Heart left ventricle (tissue), 16 donors: ENCODE data around the gene ATP5PB. TPM values are rescaled to one million over a fixed set of nuclear protein-coding genes. Genes with fewer than 3 reads are reported as not detected.

Experiments used
- ATAC-seq, 4 donors: fragments of 200-7000 bp; cut with Tn5 transposase; one replicate each; pipeline ENCODE4 v1.9.1; 2020 to 2022; ENCODE audit warnings: moderate library complexity in 4 of 4, mild to moderate bottlenecking in 3 of 4, moderate number of reproducible peaks in 1 of 4
- DNase-seq, 5 donors: peaks; one replicate each; pipeline ENCODE4 v3.0.0-alpha.2; 2020
- H3K27ac ChIP-seq, 12 donors: fragments of 200-600 bp; sonication (generic) in 4 of 12; one replicate each; pipeline versions ENCODE4 v1.5.0 to v1.8.0; 2016 to 2022; ENCODE audit warnings: mild to moderate bottlenecking in 2 of 12
- H3K27me3 ChIP-seq, 9 donors: fragments of 200-600 bp; sonication (generic) in 2 of 9; one replicate each; pipeline versions ENCODE4 v1.5.1 to v1.8.0; 2016 to 2022; ENCODE audit warnings: mild to moderate bottlenecking in 3 of 9
- H3K36me3 ChIP-seq, 9 donors: fragments of 200-600 bp; sonication (generic) in 2 of 9; one replicate each; pipeline versions ENCODE4 v1.5.0 to v1.8.0; 2018 to 2022; ENCODE audit warnings: mild to moderate bottlenecking in 2 of 9
- H3K4me1 ChIP-seq, 12 donors: fragments of 200-600 bp; sonication (generic) in 4 of 12; one replicate each; pipeline versions ENCODE4 v1.5.0 to v1.8.0; 2016 to 2022; ENCODE audit warnings: mild to moderate bottlenecking in 3 of 12
- H3K4me3 ChIP-seq, 12 donors: fragments of 200-600 bp; sonication (generic) in 4 of 12; one replicate each; pipeline versions ENCODE4 v1.5.0 to v1.8.0; 2017 to 2022; ENCODE audit warnings: mild to moderate bottlenecking in 9 of 12, moderate library complexity in 4 of 12
- H3K9me3 ChIP-seq, 12 donors: fragments of 200-600 bp; sonication (generic) in 4 of 12; one replicate each; pipeline versions ENCODE4 v1.5.0 to v1.8.0; 2016 to 2022; ENCODE audit warnings: mild to moderate bottlenecking in 1 of 12
- CTCF ChIP-seq, 12 donors: fragments of 200-600 bp; sonication (generic) in 4 of 12; IDR thresholded peaks; one replicate each; pipeline versions ENCODE4 v1.5.0 to v1.8.0; 2018 to 2022; ENCODE audit warnings: antibody characterized with exemption in 12 of 12, mild to moderate bottlenecking in 5 of 12
- POLR2A ChIP-seq, 2 donors: fragments of 450-650 bp; IDR thresholded peaks; one replicate each; pipeline ENCODE4 v1.6.1; 2017; ENCODE audit warnings: antibody characterized with exemption in 2 of 2, mild to moderate bottlenecking in 2 of 2, moderate library complexity in 2 of 2
- WGBS, 4 donors: extraction: QIAGEN DNeasy Blood & Tissue Kit in 2 of 4; methylation state at CpG; one replicate each; pipeline versions ENCODE4 v1.1.5 to v1.1.7; 2013 to 2018; 5-methylcytosine and 5-hydroxymethylcytosine counted together
- intact Hi-C, 10 donors: fragments of 100-400 bp; cut with DNase I; formaldehyde crosslinking; loops; one replicate each; pipeline versions ENCODE4 v1.11.1 to v1.14.2; 2022
- polyA plus RNA-seq, 2 donors: library from polyadenylated mRNA; stranded (reverse); fragments of 200-250 nt; gene quantifications; one replicate each; pipeline ENCODE4 v1.2.3, GENCODE V29; 2013
- total RNA-seq, 9 donors: library from RNA; depleted of rRNA in 2 of 9; stranded (reverse); fragments of >200 nt in 2 of 9; fragmentation: NEBNext Ultra II Directional in 3 of 9; extraction: Animal tissue kit (Norgen Biotek cat#: 25700) in 3 of 9; gene quantifications; one replicate each; pipeline versions ENCODE4 v1.1.0 to v1.2.4, GENCODE V29; 2016 to 2023
- donor health status: ischemic (EF 13 %, LVEDD 7.1; RV severe dilation, severe dysfunction).
- donor health status: healthy with polysubstance abuse.
- donor health status: DM: no; HTN: yes; CAD: no.
- donor health status: DM: no; HTN: no; CAD: no.
- donor health status: ischemic (EF 25% LVEDD 6.9; RV normal size, moderate dysfunction).
- donor health status: ischemic (EF 25% LVEDD 5.7; RV mildly dilated, moderate dysfunction).
- donor health status: healthy.
- donor health status: DM: yes; HTN: yes; CAD: no.
- donor health status: ischemic (EF 35%, LVEDD 5.7; RV mildly dilated, moderate dysfunction).
- donor health status: nonischemic (EF 11% LVEDD 7.7; RV severe dilation, severe dysfunction).
- donor health status: DM: yes; HTN: yes; CAD: no.
- donor health status: PGD.
- donor health status: ischemic (EF 29% LVEDD 5.4; RV normal size, mild dysfunction).
- donor health status: nonischemic (EF 23%, LVEDD 6.1; RV moderate dilation, normal function).

The ATP5PB gene
- total and polyA plus RNA-seq, 11 donors, result 394 to 878 (median 625) TPM

- Histone ChIP-seq H3K27me3 (no peaks in the 10 kb centered on the region), H3K9me3 (no peaks in the 10 kb centered on the region), H3K36me3 (peaks cover 0 to 5% (median 0%) of the 10 kb centered on the region in 9 donors), H3K4me3 (no peak overlapping the region), H3K27ac (no peak overlapping the region), H3K4me1 (no peaks in the 10 kb centered on the region)
- intact Hi-C loops, result no loop called here
- DNase-seq, result no peak
- WGBS, 4 donors, result 80 to 84% (median 83%) methylated on average over 5 of the region's 5 CpGs
- no peak for ATAC-seq
- TF ChIP-seq POLR2A (IDR thresholded peaks at IDR 0.05), result no peak
- no peak for TF ChIP-seq CTCF (IDR thresholded peaks at IDR 0.05)
These were observed 28.9 kb upstream of the ATP5PB start for GRCh38 chr1:111420377-111420776.

- DNase-seq (no peak), ATAC-seq (no peak)
- Histone ChIP-seq H3K36me3 (peaks cover 0 to 5% (median 0%) of the 10 kb centered on the region in 9 donors), H3K9me3 (no peaks in the 10 kb centered on the region), H3K27me3 (no peaks in the 10 kb centered on the region), H3K4me1 (no peaks in the 10 kb centered on the region), H3K27ac (no peak overlapping the region), H3K4me3 (no peak overlapping the region)
- no peak for TF ChIP-seq POLR2A (IDR thresholded peaks at IDR 0.05)
- TF ChIP-seq CTCF (IDR thresholded peaks at IDR 0.05), result no peak
- WGBS, 4 donors, result 83 to 91% (median 90%) methylated on average over 13 of the region's 13 CpGs
- intact Hi-C loops, result no loop called here
These were observed 26.5 kb upstream of the ATP5PB start for GRCh38 chr1:111422546-111423391.

GRCh38 chr1:111424281-111424680, 25.0 kb upstream of the ATP5PB start:
- no peak overlapping the region for H3K4me3 ChIP-seq
- no peaks in the 10 kb centered on the region for H3K9me3 ChIP-seq
- intact Hi-C loops, result no loop called here
- no peak for DNase-seq
- TF ChIP-seq POLR2A (IDR thresholded peaks at IDR 0.05), result no peak
- TF ChIP-seq CTCF (IDR thresholded peaks at IDR 0.05), result no peak
- no peak overlapping the region for H3K27ac ChIP-seq
- no peaks in the 10 kb centered on the region for H3K27me3 ChIP-seq
- ATAC-seq, result no peak
- peaks cover 0 to 5% (median 0%) of the 10 kb centered on the region in 9 donors for H3K36me3 ChIP-seq
- no peaks in the 10 kb centered on the region for H3K4me1 ChIP-seq
- WGBS, 4 donors, result 88 to 97% (median 92%) methylated on average over 3 of the region's 3 CpGs

- intact Hi-C loops, result no loop called here
- no peak for DNase-seq
- no peak for ATAC-seq
- Histone ChIP-seq H3K27me3 (no peaks in the 10 kb centered on the region), H3K27ac (no peak overlapping the region), H3K4me1 (peaks cover 0 to 2% (median 0%) of the 10 kb centered on the region in 12 donors), H3K9me3 (no peaks in the 10 kb centered on the region), H3K36me3 (peaks cover 0 to 51% (median 42%) of the 10 kb centered on the region in 9 donors), H3K4me3 (no peak overlapping the region)
- TF ChIP-seq POLR2A (IDR thresholded peaks at IDR 0.05) (no peak), CTCF (IDR thresholded peaks at IDR 0.05) (no peak)
- WGBS, 4 donors, result 65 to 87% (median 72%) methylated on average over 3 of the region's 3 CpGs
These were observed 12.5 kb upstream of the ATP5PB start for GRCh38 chr1:111436726-111437125.
